Hepatocyte (in vitro differentiated cells): ENCODE measurements around the gene MBTPS2. TPM values are rescaled to one million over a fixed set of nuclear protein-coding genes. Genes with fewer than 3 reads are reported as not detected.
A peak's percentile ranks its signal among the peaks of the same experiment; 100 is the strongest.

Experiments
- DNase-seq: peaks from one replicate; pipeline ENCODE4 v3.0.0-alpha.2; 2016; ENCODE audit warnings: low spot score
- H2AFZ ChIP-seq: fragments of 200-600 bp; sonication (generic); 2 replicates; pipeline ENCODE4 v1.6.0; 2016; ENCODE audit warnings: antibody characterized with exemption, mild to moderate bottlenecking
- H3K27ac ChIP-seq: fragments of 200-600 bp; sonication (generic); 2 replicates; pipeline ENCODE4 v1.5.1; 2016; ENCODE audit warnings: mild to moderate bottlenecking
- H3K27me3 ChIP-seq: fragments of 200-600 bp; sonication (generic); 2 replicates; pipeline ENCODE4 v1.6.1; 2016
- H3K36me3 ChIP-seq: fragments of 200-600 bp; sonication (generic); replicated peaks from 2 replicates; pipeline ENCODE4 v1.5.1; 2016; ENCODE audit warnings: low read depth; ENCODE audit not compliant: insufficient read depth
- H3K4me1 ChIP-seq: fragments of 200-600 bp; sonication (generic); 2 replicates; pipeline ENCODE4 v1.5.1; 2016; ENCODE audit warnings: mild to moderate bottlenecking, moderate library complexity; ENCODE audit not compliant: insufficient read depth
- H3K4me2 ChIP-seq: fragments of 200-600 bp; sonication (generic); 2 replicates; pipeline ENCODE4 v1.6.0; 2016
- H3K4me3 ChIP-seq: fragments of 200-600 bp; sonication (generic); 2 replicates; pipeline ENCODE4 v1.5.1; 2016; ENCODE audit warnings: mild to moderate bottlenecking
- H3K79me2 ChIP-seq: fragments of 200-600 bp; sonication (generic); 2 replicates; pipeline ENCODE4 v1.6.0; 2017; ENCODE audit warnings: mild to moderate bottlenecking
- H3K9me2 ChIP-seq: fragments of 200-600 bp; sonication (generic); replicated peaks from 2 replicates; pipeline ENCODE4 v1.6.0; 2017; ENCODE audit warnings: mild to moderate bottlenecking; ENCODE audit not compliant: insufficient read depth
- H3K9me3 ChIP-seq: fragments of 200-600 bp; sonication (generic); 2 replicates; pipeline ENCODE4 v1.5.1; 2016; ENCODE audit warnings: low read depth, mild to moderate bottlenecking
- H4K20me1 ChIP-seq: fragments of 200-600 bp; sonication (generic); 2 replicates; pipeline ENCODE4 v1.6.0; 2016; ENCODE audit warnings: mild to moderate bottlenecking; ENCODE audit not compliant: insufficient read depth, poor library complexity, severe bottlenecking
- CTCF ChIP-seq: fragments of 200-600 bp; sonication (generic); IDR thresholded peaks from 2 replicates; pipeline ENCODE4 v1.5.1; 2016; ENCODE audit warnings: antibody characterized with exemption, mild to moderate bottlenecking; ENCODE audit not compliant: poor library complexity
- EZH2 ChIP-seq: fragments of 200-600 bp; sonication (generic); IDR thresholded peaks from 2 replicates; pipeline ENCODE4 v1.6.1; 2016; ENCODE audit warnings: antibody characterized with exemption, mild to moderate bottlenecking, borderline replicate concordance
- EZH2phosphoT487 ChIP-seq: fragments of 200-600 bp; sonication (generic); IDR thresholded peaks from one replicate; pipeline ENCODE4 v1.6.1; 2018; ENCODE audit warnings: antibody characterized with exemption, mild to moderate bottlenecking, low read depth, moderate library complexity; ENCODE audit not compliant: unreplicated experiment, severe bottlenecking
- WGBS: methylation state at CpG from one replicate; pipeline ENCODE4 v1.1.6; 2016; ENCODE audit warnings: low lambda C conversion rate; ENCODE audit errors: missing lambda C conversion rate; 5-methylcytosine and 5-hydroxymethylcytosine counted together
- polyA plus RNA-seq: library from polyadenylated mRNA; unstranded; fragments of >200 nt; fragmentation: Nextera tagmentation; extraction: Ambion mirVana; gene quantifications from 2 replicates; pipeline ENCODE4 v1.2.1, GENCODE V29; 2016
- total RNA-seq: library from RNA; depleted of rRNA; stranded (reverse); fragments of >200 nt; gene quantifications from 2 replicates; pipeline ENCODE4 v1.2.3, GENCODE V29; 2014

Gene MBTPS2
- total and polyA plus RNA-seq, 2 experiments from 2014 or later = 18.4 to 19.9 TPM

- no peaks in the 10 kb centered on the region for H3K9me2 ChIP-seq
- H3K27ac ChIP-seq = peak overlapping the region; percentile 55
- H3K4me1 ChIP-seq = no peaks in the 10 kb centered on the region
- H3K79me2 ChIP-seq = no peaks in the 10 kb centered on the region
- H2AFZ ChIP-seq = no peak overlapping the region
- TF ChIP-seq EZH2 (no peak), CTCF (no peak)
- H3K27me3 ChIP-seq = no peaks in the 10 kb centered on the region
- H3K9me3 ChIP-seq = no peaks in the 10 kb centered on the region
- no peaks in the 10 kb centered on the region for H3K36me3 ChIP-seq
- no peaks in the 10 kb centered on the region for H4K20me1 ChIP-seq
- DNase-seq = no peak
- H3K4me3 ChIP-seq = no peak overlapping the region
- peak overlapping the region; percentile 23 for H3K4me2 ChIP-seq
- 60% methylated on average over 3 of the region's 3 CpGs for WGBS
Observed at GRCh38 chrX:21926116-21926515, 86.7 kb downstream of the MBTPS2 start.

GRCh38 chrX:21926527-21927278 lies 87.3 kb downstream of the MBTPS2 start:
- no peaks in the 10 kb centered on the region for H3K4me1 ChIP-seq
- 54% methylated on average over 6 of the region's 6 CpGs for WGBS
- H2AFZ ChIP-seq = no peak overlapping the region
- H3K9me3 ChIP-seq = no peaks in the 10 kb centered on the region
- peak; percentile 60 for DNase-seq
- H3K4me3 ChIP-seq = no peak overlapping the region
- H3K27me3 ChIP-seq = no peaks in the 10 kb centered on the region
- peak overlapping the region; percentile 55 for H3K27ac ChIP-seq
- no peaks in the 10 kb centered on the region for H3K9me2 ChIP-seq
- peak overlapping the region; percentile 23 for H3K4me2 ChIP-seq
- no peaks in the 10 kb centered on the region for H4K20me1 ChIP-seq
- no peaks in the 10 kb centered on the region for H3K36me3 ChIP-seq
- H3K79me2 ChIP-seq = no peaks in the 10 kb centered on the region
- TF ChIP-seq EZH2phosphoT487 = no peak
- no peak for TF ChIP-seq CTCF
- TF ChIP-seq EZH2 = no peak

GRCh38 chrX:21929209-21929608 lies 89.8 kb downstream of the MBTPS2 start:
- H3K36me3 ChIP-seq = no peaks in the 10 kb centered on the region
- no peaks in the 10 kb centered on the region for H3K27me3 ChIP-seq
- no peak for DNase-seq
- H4K20me1 ChIP-seq = no peaks in the 10 kb centered on the region
- H3K4me3 ChIP-seq = no peak overlapping the region
- H3K9me2 ChIP-seq = no peaks in the 10 kb centered on the region
- 71% methylated on average over 4 of the region's 4 CpGs for WGBS
- H3K4me1 ChIP-seq = no peaks in the 10 kb centered on the region
- no peak overlapping the region for H3K27ac ChIP-seq
- no peaks in the 10 kb centered on the region for H3K9me3 ChIP-seq
- no peaks in the 10 kb centered on the region for H3K79me2 ChIP-seq
- TF ChIP-seq CTCF = no peak
- TF ChIP-seq EZH2phosphoT487 = no peak
- TF ChIP-seq EZH2 = no peak
- H3K4me2 ChIP-seq = no peak overlapping the region
- no peak overlapping the region for H2AFZ ChIP-seq
